Ramos (cell line): ENCODE results near the gene ERFL.

Experiments used
- in situ Hi-C: fragments of 300-500 bp; cut with MboI; formaldehyde crosslinking; loops from one replicate; pipeline ENCODE4 v1.14.3; 2022; ENCODE audit warnings: low sequenced_read_pairs; ENCODE audit not compliant: unreplicated experiment

ERFL gene

GRCh38 chr19:41929536-41930071 is 1.4 kb upstream of the ERFL start:
- in situ Hi-C loops = no loop called here

DNA sequence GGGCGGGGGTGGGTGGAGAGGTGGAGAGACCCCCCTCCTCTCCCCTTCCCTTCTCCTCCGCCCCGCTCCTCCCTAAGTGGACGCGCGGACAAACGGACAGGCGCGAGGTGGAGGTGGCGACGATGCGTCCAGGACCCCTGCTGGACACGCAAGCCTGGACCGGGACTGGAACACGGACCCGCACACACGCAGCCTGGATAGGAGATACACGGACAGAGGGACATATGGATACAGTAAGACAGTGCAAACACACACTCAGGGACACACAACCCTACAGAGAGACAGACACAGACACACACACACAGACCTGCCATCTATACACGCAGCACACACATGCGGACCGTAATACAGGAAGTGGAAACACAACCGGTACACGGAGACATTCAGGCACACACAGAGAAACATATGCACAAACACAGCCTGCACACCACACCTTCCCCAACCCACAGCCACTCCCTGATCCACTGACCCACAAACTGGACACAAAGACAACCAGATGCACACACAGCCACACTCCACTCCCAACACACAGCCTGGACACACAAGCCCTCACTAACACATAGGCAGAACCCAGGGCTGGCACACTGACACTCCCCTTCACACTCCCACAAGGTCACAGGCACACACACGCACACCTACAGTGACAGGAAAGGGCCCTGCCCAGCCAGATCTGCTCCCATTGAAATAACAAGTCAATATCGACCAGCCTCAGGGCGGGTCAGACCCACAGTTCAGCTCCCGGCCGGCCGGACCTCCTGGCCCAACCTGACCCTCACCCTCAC is 696 bp upstream of the ERFL start:
- in situ Hi-C loops = no loop called here

DNA sequence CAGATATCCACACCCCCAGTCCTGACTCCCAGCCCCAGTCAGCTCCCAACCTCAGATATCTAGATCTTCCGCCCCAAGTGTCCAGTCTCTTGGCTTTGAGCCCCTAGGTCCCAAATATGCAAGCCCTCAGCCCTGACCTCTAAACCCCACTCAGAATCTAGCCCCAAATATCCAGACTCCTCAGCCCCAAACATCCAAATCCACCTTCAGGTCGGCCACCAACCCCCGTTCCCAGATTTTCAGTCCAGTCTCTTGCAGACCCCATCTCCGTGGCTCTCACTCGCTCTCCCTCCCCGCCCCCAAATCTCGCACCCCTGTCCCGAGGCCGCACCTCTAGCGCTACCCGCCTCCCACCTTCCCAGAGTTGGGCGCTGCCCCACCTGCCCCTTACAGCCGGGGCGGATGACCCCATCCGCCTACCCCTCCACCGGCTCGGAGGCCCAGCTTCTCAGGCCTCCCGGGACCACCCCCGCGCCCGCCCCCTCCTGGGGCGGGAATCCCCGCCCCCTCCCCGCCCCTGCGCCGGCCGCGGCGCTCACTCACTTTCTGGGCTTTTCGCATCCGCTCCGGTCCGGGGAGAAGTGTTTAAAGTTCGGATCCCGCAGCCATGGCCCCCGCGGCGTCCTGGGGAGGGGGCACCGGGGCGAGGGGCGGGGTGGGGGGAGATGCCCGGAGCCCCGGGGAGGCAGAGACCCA is 604 bp downstream of the ERFL start:
- in situ Hi-C loops = no loop called here

GRCh38 chr19:41926763-41927496 is 1.3 kb downstream of the ERFL start:
- in situ Hi-C loops = no loop called here

DNA sequence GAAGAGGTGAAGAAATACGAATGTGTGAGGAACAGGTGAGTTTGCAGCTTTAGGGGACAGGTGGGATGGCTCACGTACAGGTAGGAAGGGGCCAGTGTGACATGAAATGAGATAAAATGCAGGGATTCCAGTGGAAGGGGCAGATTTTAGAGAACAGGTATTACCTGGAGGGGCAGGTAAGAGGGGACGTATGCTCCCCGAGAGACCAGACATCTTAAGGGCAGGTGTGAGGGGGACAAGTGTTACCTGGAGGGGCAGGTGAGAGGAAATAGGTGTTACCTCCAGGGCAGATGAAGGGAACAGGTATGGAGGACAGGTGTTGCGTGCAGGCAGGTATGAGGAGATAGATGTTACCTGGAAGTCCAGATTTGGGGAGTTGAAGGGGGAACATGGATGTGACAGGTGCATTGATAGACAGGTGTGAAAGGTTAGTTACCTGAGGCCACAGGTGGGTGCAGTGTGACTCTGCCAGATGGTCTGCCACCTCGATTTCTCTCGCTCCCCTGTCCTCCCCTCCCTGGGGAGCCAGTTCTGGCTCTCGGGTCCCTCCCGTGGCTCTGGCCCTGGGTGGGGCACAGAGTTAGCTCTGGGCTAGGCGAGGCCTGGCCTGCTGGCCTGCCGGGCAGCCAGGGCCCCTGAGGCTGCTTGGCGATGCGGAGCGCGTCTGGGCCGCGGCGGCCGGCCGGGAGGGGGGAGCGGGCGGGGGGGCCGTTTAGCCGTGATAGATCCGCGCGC is 2.1 kb downstream of the ERFL start:
- in situ Hi-C loops = no loop called here

DNA sequence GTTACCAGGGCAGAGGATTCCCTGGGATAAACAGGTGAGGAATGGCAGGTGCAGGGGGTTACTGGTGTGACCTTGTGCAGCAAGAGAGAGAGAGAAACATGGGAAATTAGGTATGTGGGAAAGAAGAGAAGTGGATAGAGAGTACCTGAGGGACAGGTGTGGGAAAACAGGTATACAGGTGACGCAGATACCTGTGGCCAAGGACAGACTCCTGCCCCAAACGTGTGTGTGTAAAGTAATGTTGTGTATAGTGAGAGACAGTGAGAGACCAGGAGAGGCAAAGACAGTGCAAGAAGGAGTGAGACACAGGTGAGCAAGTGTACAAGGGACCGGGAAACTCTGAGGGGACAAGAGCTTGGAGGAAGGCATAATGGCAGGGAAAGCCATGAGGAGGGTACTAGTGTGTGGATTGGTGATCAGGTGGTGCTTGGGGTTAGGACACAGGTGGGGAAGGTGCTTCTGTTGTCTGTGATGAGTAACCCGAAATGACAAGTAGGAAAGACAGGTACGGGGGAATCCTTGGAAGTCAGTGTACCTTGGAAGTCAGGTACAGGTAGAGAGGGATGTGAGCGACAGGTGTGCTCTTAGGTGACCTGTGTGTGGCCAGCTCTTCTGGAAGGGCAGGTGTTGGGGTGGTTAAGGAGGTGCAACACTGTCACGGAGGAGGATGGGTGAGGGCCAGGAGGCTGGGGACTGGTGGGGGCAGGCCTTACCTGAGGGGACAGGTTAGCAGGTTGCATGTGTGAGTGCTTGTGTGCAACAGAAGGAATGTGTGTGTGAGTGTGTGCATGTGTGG is 2.8 kb downstream of the ERFL start:
- in situ Hi-C loops = no loop called here

GRCh38 chr19:41924151-41925145 is 3.8 kb downstream of the ERFL start:
- in situ Hi-C loops = no loop called here

DNA sequence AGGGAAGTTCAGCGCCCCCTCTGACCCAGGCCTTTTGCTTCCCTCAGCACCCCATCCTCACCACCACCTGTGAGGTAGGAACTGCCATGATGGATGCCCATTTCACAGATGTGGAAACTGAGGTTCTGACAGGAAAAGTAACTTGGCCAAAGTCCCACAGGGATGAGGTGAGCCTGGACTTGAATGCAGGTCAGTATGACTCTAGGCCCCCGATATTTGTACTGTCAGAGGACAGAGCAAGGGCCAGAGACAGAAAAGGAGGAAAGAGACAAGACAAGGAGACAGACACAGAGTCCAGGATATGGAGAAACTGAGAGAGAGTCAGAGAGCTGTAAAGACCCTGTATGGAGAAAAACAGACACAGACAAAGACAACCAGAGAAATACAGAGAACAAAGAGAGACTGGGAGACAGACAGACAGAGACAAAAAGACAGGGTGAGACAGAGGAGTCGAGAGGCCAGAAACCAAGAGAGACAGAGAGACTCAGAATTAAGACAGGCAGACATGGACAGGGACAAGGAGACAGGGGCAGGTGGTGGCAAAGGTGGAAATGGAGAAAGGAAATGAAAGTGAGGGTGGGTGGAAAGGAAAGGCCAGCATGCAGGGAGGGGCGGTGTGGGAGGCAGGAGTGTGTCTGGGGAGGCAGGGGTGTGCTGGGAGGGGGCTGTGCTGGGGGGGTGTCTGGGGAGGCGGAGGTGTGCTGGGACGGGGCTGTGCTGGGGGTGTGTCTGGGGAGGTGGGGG is 5.0 kb downstream of the ERFL start:
- in situ Hi-C loops = no loop called here

DNA sequence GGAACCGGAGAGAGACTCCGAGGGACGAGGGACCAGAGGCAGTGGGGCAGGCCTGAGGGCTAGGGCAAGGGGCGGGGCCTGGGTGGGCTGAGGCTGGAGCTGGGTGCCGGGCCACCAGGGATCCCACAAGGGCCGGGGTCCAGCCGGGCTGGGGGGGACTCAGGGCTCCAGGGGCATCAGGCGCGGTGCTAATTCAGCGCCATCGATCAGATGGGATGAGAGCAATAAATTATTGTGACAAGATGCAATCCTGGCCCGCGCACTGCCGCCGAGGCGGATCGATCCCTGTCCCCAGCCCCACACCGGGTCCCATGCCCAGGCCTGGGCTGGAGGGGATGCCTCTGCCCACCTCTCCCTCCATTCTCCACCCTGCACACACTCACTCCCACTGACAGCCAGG is 5.7 kb downstream of the ERFL start:
- in situ Hi-C loops = no loop called here

DNA sequence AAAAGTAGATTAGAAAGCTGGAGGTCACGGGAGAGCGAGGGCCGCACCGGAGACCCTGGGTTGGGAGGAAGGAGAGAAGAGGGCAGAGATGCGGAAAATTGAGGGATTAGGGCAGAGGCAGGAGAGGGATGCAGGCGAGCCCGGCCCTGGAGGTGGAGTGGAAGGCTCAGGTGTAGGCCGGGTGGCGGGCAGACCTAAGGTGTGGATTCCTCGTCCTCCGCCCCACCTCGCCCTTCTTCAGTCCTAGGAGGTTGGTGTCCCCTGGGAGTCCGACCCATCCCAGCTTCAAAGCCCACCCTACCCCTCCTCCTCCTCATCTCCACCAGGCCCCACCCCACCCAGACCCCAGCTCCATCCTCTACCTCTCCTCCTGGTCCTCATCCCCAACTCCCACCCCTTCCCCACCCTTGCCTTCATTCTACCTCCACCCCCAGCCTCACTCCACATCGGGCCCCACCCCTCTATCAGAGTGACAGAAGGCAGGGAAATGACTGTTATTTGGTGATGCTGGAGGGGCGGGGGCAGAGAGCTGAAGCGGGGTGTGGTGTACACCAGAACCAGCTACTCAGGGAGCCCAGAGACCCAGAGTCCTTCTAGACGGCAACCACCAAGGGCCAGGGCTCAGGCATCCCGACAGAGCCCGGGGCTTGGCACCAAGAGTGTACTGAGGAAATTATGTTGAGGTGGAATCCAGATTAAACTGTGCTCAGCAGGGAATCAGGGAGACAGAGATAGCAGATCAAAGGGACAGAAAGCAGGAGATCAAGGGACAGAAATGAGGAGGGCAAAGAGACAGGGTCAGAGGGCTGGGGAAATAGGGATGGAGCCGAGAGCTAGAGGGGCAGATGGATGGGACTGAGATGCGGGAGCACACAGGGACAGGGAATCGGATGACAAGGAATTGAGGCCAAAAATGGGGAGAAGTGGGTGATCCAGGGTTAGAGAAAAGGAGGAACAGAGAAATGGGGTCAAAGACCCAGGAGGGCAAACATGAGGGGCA is 6.4 kb downstream of the ERFL start:
- in situ Hi-C loops = no loop called here

- in situ Hi-C loops = no loop called here
Observed at GRCh38 chr19:41920882-41921576, 7.2 kb downstream of the ERFL start.

DNA sequence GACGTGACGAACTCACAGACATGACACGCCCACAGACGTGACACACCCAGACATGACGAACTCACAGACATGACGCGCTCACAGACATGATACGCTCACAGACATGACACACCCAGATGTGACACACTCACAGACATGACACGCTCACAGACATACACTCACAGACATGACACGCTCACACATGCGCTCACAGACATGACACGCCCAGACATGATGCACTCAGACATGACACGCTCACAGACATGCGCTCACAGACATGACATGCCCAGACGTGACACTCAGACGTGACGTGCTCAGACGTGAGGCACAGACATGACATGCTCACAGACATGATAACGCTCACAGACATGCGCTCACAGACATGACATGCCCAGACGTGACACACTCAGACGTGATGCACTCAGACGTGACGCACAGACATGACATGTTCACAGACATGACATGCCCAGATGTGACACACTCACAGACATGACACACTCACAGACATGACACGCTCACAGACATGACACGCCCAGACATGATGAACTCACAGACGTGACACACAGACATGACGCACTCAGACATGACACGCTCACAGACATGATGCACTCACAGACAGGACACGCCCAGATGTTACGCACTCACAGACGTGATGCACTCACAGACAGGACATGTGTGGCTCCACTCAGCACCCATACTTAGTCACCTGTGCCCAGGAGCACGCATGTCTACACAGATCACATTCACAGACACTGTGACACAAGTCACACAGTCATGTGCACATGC is 8.1 kb downstream of the ERFL start:
- in situ Hi-C loops = no loop called here

DNA sequence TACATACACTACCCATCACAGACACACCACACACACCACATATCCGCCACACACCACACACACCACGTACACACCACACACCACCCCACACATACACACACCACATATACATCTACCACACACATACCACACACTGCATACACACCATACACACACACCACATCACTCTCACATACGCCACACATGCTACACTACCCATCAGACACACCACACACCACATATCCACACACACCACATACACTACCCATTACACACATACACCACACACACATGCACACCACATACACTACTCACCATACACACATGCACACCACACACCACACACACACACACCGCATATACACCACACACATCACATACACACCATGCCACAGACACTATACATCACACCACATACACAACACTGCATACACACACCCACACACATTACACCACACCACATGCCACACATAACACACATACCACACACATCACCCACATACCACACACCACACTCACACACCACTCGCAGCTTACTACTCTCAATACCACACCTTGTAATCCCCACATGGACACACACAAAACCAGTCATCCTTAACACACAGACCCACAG is 9.5 kb downstream of the ERFL start:
- in situ Hi-C loops = no loop called here

GRCh38 chr19:41918095-41918494 is 10.2 kb downstream of the ERFL start:
- in situ Hi-C loops = no loop called here

GRCh38 chr19:41917676-41918075 is 10.6 kb downstream of the ERFL start:
- in situ Hi-C loops = no loop called here
